Iris pigment epithelial cell (primary cell): Measurements from ENCODE around the gene SDC3.
A peak's percentile ranks its signal among the peaks of the same experiment; 100 is the strongest.

Experiments
- DNase-seq: peaks from one replicate; pipeline ENCODE4 v3.0.0-alpha.2; 2011; ENCODE audit warnings: low read depth

Gene SDC3

GRCh38 chr1:30848130-30848529, 60.4 kb downstream of the SDC3 start:
- no peak for DNase-seq

- peak; percentile 44 for DNase-seq
Observed at GRCh38 chr1:30847358-30847972, 61.1 kb downstream of the SDC3 start.

GRCh38 chr1:30846587-30846986, 62.0 kb downstream of the SDC3 start:
- no peak for DNase-seq

- no peak for DNase-seq
Observed at GRCh38 chr1:30845904-30846290, 62.7 kb downstream of the SDC3 start.

GRCh38 chr1:30845237-30845903, 63.2 kb downstream of the SDC3 start:
- DNase-seq = no peak

- no peak for DNase-seq
Observed at GRCh38 chr1:30844631-30845030, 63.9 kb downstream of the SDC3 start.

- DNase-seq = no peak
Observed at GRCh38 chr1:30842697-30843354, 65.7 kb downstream of the SDC3 start.

GRCh38 chr1:30840904-30841598, 67.5 kb downstream of the SDC3 start:
- no peak for DNase-seq

GRCh38 chr1:30839827-30840359, 68.7 kb downstream of the SDC3 start:
- no peak for DNase-seq

- DNase-seq = no peak
Observed at GRCh38 chr1:30838996-30839395, 69.6 kb downstream of the SDC3 start.

GRCh38 chr1:30837653-30838052, 70.9 kb downstream of the SDC3 start:
- no peak for DNase-seq

- DNase-seq = no peak
Observed at GRCh38 chr1:30834253-30834652, 74.3 kb downstream of the SDC3 start.

GRCh38 chr1:30830537-30830936, 78.0 kb downstream of the SDC3 start:
- no peak for DNase-seq

- DNase-seq = no peak
Observed at GRCh38 chr1:30829889-30830288, 78.7 kb downstream of the SDC3 start.

- DNase-seq = no peak
Observed at GRCh38 chr1:30824736-30825429, 83.7 kb downstream of the SDC3 start.

- DNase-seq = peak; percentile 100
Observed at GRCh38 chr1:30823969-30824735, 84.4 kb downstream of the SDC3 start.

GRCh38 chr1:30823627-30823968, 85.0 kb downstream of the SDC3 start:
- DNase-seq = no peak

GRCh38 chr1:30822966-30823581, 85.5 kb downstream of the SDC3 start:
- peak; percentile 41 for DNase-seq

- no peak for DNase-seq
Observed at GRCh38 chr1:30822006-30822405, 86.6 kb downstream of the SDC3 start.

GRCh38 chr1:30820299-30820698, 88.3 kb downstream of the SDC3 start:
- no peak for DNase-seq
